GM20000 (cell line): ENCODE results near the gene SUPT3H.

Experiments
- DNase-seq: peaks from one replicate; pipeline ENCODE4 v3.0.0; 2012; ENCODE audit warnings: low spot score
- TF ChIP-seq, protein P1 (sequence below): IDR thresholded peaks from 2 replicates; pipeline ENCODE4 v1.5.1; 2012; ENCODE audit warnings: mild to moderate bottlenecking, control low read depth; ENCODE audit errors: extremely low read depth, missing control alignments

SUPT3H gene

DNA sequence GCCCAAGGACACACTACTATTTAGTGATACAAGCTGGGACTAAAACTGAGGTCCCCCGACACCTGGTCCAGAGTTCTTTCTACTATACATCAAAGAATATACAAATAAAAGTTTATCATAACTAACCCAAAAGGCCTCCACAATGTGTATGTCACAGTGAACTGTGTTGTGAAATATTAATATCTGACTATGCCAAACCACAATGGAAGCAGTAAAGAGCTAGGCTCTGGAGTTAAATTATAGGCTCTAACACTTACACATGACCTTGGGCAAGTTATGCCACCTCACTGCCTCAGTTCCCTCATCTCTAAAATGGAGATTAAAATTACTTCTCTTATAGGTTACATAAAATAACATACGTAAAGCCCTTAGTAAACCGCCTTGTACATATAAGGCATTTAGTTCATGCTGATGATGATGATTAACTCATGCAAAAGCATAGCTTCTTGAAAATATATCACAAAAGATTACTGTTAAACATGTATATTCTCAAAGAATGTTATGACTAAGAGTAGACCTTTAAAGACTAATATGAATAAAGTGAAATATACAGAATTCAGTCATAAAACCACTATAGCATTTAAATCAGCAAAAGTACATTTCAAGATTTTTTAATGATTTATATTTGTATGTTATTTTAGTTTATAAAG, 5.7 kb downstream of the SUPT3H start:
- TF ChIP-seq, protein P1, sequence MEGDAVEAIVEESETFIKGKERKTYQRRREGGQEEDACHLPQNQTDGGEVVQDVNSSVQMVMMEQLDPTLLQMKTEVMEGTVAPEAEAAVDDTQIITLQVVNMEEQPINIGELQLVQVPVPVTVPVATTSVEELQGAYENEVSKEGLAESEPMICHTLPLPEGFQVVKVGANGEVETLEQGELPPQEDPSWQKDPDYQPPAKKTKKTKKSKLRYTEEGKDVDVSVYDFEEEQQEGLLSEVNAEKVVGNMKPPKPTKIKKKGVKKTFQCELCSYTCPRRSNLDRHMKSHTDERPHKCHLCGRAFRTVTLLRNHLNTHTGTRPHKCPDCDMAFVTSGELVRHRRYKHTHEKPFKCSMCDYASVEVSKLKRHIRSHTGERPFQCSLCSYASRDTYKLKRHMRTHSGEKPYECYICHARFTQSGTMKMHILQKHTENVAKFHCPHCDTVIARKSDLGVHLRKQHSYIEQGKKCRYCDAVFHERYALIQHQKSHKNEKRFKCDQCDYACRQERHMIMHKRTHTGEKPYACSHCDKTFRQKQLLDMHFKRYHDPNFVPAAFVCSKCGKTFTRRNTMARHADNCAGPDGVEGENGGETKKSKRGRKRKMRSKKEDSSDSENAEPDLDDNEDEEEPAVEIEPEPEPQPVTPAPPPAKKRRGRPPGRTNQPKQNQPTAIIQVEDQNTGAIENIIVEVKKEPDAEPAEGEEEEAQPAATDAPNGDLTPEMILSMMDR: no peak

DNA sequence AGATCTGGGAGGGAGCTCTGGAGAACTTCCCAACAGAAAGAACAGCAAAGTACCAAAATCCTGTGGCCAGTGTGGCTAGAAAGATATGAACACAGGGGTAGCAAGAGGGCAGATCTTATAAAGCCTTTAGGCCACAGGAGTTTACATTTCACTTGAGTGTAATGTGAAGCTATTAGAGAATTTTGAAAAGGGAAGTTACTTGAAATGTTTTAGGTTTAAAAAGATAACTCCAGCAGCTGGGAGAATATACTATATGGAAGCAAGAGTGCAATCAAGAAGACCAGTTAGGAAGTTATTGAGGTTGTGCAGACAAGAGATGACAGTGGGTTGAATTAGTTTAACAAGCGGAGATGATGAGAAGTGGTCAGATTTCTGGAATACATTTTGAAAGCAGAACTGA, 7.9 kb downstream of the SUPT3H start:
- TF ChIP-seq, protein P1: no peak
- no peak for DNase-seq

More for the DNA sequence above, 5.7 kb downstream of the SUPT3H start:
- no peak for DNase-seq

DNA sequence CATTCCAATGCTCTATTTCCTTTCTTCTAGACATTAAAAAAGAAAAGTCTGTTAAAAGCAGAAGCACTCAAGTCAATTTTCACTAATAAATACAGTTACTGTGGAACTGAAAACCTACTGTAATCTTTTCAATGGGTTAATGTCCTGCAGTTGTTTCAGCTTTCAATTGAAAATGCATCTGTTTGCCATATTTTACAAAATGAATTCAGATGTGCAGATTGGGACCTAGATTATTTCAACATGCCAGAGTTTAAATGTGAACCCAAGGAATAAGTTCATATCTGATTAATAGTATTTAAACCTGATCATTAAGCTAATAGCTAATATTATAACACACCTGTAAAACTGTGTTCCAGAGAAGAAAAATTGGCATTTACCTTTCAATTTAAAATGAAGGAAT, 9.7 kb downstream of the SUPT3H start:
- DNase-seq: no peak
- TF ChIP-seq, protein P1: no peak

DNA sequence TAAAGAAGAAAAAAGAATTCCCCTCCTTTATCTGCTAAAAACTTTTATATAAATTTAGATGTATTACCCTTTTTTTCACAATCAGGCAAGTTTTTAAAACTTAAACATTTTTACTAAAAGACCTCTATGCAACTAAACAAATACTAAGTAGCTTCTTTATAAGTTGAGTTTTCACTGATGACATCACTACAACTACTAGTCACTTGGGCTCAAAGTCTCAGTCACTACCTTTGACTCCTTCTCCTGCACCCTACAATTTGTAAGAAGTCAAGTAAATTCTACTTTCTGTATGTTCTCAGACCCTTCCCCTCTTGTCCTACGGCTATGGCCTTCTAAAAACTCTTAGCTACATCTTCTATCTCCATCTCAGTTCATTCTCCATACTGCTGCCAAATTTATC, 11.2 kb downstream of the SUPT3H start:
- DNase-seq: no peak
- TF ChIP-seq, protein P1: no peak

DNA sequence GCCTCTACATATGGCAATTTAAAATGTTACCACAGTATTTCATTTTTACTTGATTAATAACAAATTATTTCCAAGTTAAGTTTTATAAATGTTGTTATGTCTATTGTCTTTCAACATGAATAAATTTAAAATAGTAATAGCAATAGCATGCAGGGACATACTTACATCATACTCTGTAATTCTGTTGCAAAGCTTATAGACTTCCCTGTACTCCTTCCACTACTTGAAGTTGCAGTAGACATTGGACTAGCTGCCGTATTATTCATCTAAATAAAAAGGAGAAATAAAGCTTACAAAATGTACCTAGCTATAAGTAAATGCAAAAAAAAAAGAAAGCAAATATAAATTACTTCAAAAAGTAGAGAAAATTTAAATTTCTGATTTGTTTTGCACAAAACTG, 12.7 kb downstream of the SUPT3H start:
- TF ChIP-seq, protein P1: no peak
- no peak for DNase-seq

DNA sequence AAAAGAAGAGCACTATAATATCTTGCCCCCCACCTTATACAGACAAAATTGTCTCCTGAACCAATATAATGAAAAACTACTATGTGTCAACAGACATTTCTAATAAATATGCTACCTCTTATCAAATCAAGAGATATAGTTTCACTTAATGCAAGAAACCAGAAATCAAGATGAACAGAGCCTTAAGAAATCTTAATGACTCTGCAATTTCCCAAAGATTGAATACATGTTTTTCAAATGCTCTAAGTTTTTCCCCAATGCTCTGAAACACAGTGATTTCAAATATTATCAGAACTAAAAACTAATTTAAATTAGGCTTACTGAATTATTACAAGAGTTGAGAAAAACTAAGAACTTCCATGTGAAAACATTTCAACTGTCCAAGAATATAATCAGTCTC, 13.3 kb downstream of the SUPT3H start:
- TF ChIP-seq, protein P1: no peak
- no peak for DNase-seq

DNA sequence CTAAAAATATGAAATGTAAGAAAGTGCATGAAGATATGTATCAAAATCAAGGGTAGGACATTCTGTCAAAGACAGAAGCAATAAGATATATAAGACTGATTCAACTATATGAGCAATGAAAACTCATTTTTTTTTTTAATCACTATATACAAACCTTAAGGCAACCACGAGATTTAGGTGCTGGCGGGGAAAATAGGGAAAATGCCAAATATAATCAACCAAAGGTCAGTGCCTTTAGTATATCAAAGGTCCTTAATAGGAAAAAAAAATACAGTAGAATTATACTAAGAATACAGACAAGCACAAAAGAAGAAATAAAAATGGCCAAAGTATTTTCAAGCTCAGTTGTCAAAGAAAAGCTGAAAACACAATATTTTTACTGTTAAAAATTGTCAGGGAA, 24.1 kb downstream of the SUPT3H start:
- DNase-seq: no peak

More for the DNA sequence above, 24.1 kb downstream of the SUPT3H start:
- TF ChIP-seq, protein P1: no peak
